Tibial nerve (tissue), 4 donors: ENCODE data around the gene SHPK. TPM values are rescaled to one million over a fixed set of nuclear protein-coding genes. Genes with fewer than 3 reads are reported as not detected.

ENCODE experiments used
- DNase-seq, 2 donors: peaks; one replicate each; pipeline ENCODE4 v3.0.0-alpha.2; 2019; ENCODE audit warnings: low spot score in 2 of 2
- H3K27ac ChIP-seq, 4 donors: fragments of 200-600 bp; sonication (generic) in 3 of 4; one replicate each; pipeline ENCODE4 v1.5.1; 2017 to 2019; ENCODE audit warnings: mild to moderate bottlenecking in 1 of 4
- H3K27me3 ChIP-seq, 2 donors: fragments of 200-600 bp; sonication (generic) in 1 of 2; one replicate each; pipeline versions ENCODE4 v1.5.1 to v1.6.0; 2017 to 2019
- H3K36me3 ChIP-seq, 3 donors: fragments of 200-600 bp; sonication (generic); one replicate each; pipeline ENCODE4 v1.5.1; 2018 to 2019
- H3K4me1 ChIP-seq, 4 donors: fragments of 200-600 bp; sonication (generic) in 3 of 4; one replicate each; pipeline ENCODE4 v1.5.1; 2017 to 2019
- H3K4me3 ChIP-seq, 4 donors: fragments of 200-600 bp; sonication (generic) in 3 of 4; one replicate each; pipeline ENCODE4 v1.5.1; 2017 to 2019; ENCODE audit warnings: mild to moderate bottlenecking in 1 of 4, moderate library complexity in 1 of 4
- H3K9me3 ChIP-seq, 4 donors: fragments of 200-600 bp; sonication (generic) in 3 of 4; one replicate each; pipeline ENCODE4 v1.5.1; 2017 to 2019
- CTCF ChIP-seq, 5 experiments: fragments of 200-600 bp in 3 of 5; fragments of 450-650 bp in 2 of 5; sonication (generic) in 3 of 5; IDR thresholded peaks; one replicate each; pipeline ENCODE4 v1.5.1; 2016 to 2019; ENCODE audit warnings: antibody characterized with exemption in 5 of 5, mild to moderate bottlenecking in 3 of 5, moderate library complexity in 2 of 5
- EP300 ChIP-seq, 2 donors: sonication (generic); formaldehyde crosslinking; IDR thresholded peaks; one replicate each; pipeline ENCODE4 v1.6.1; 2017; ENCODE audit warnings: antibody characterized with exemption in 2 of 2, mild to moderate bottlenecking in 1 of 2
- POLR2A ChIP-seq, 2 donors: fragments of 450-650 bp; IDR thresholded peaks; one replicate each; pipeline ENCODE4 v1.6.1; 2017; ENCODE audit warnings: antibody characterized with exemption in 2 of 2, mild to moderate bottlenecking in 2 of 2, moderate library complexity in 2 of 2
- WGBS, 2 donors: methylation state at CpG; one replicate each; pipeline ENCODE4 v1.1.5; 2018; 5-methylcytosine and 5-hydroxymethylcytosine counted together
- total RNA-seq, 4 donors: library from RNA; depleted of rRNA; stranded (reverse); fragments of >200 nt; gene quantifications; one replicate each; pipeline ENCODE4 v1.1.0, GENCODE V29; 2016

Gene SHPK
- total RNA-seq, 4 donors from 2014 or later = 17.5 to 29.6 (median 22.5) TPM

DNA sequence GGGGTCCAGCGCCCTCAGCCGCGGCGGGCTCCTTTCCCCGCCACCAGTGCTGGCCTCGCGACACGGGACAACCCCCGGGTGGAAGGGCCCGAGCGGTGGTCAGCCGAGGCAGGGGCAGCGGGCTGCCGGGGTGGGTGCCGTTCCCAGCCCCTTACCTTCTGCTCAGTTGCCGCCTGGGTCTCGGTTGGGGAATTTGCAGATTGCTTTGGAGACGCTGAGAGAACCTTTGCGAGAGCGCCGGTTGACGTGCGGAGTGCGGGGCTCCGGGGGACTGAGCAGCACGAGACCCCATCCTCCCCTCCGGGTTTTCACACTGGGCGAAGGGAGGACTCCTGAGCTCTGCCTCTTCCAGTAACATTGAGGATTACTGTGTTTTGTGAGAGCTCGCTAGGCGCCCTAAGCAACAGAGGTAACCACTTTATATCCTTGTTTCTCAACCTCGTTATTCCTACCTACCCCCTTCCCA is 891 bp upstream of the SHPK start:
- Histone ChIP-seq H3K4me1 (peaks cover 0 to 61% (median 17%) of the 10 kb centered on the region in 4 donors), H3K9me3 (no peaks in the 10 kb centered on the region), H3K36me3 (peaks cover 0 to 28% (median 0%) of the 10 kb centered on the region in 3 donors), H3K4me3 (peak overlapping the region; percentile 94 to 97 (median 96)), H3K27ac (peak overlapping the region; percentile 92 to 99 (median 96)), H3K27me3 (no peaks in the 10 kb centered on the region)
- 1% methylated on average over 20 to 23 of the region's 31 CpGs for WGBS, 2 donors
- TF ChIP-seq POLR2A (IDR thresholded peaks at IDR 0.05) (no peak), CTCF (IDR thresholded peaks at IDR 0.05) (no peak), EP300 (IDR thresholded peaks at IDR 0.05) (no peak)
- DNase-seq = no peak

GRCh38 chr17:3635474-3636153 is 436 bp downstream of the SHPK start:
- 20 to 39% methylated on average over 21 to 38 of the region's 38 CpGs for WGBS, 2 donors
- DNase-seq = no peak

DNA sequence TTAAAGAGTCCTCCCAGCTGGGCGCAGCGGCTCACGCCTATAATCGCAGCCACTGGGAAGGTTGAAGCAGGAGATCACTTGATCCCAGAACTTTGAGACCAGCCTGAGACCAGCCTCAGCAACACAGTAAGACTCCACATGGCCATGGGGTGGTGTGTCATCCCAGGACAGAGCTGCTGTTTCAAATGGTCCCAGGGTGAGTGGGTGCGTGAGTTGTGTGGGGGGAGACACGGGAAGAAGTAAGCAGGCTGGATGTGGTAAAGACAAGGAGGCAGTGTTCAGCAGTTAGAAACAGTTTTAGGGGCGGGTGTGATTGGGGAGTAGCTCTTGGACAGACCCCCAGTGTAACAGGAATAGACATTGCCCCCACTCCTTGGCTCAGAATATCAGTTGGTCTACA is 3.8 kb downstream of the SHPK start:
- H3K4me3 ChIP-seq = no peak overlapping the region
- peaks cover 0 to 47% (median 12%) of the 10 kb centered on the region in 4 donors for H3K4me1 ChIP-seq
- DNase-seq = no peak
- no peaks in the 10 kb centered on the region for H3K27me3 ChIP-seq
- peaks cover 4 to 51% (median 6%) of the 10 kb centered on the region in 3 donors for H3K36me3 ChIP-seq
- TF ChIP-seq EP300 (IDR thresholded peaks at IDR 0.05) (peak in 1 of 2 donors; percentile 27), CTCF (IDR thresholded peaks at IDR 0.05) (no peak)
- H3K9me3 ChIP-seq = no peaks in the 10 kb centered on the region
- WGBS, 2 donors = 78 to 87% methylated on average over 7 of the region's 7 CpGs
- peak overlapping the region in 2 of 4 donors; percentile 59 to 67 for H3K27ac ChIP-seq

More at GRCh38 chr17:3635474-3636153, 436 bp downstream of the SHPK start:
- TF ChIP-seq EP300 (IDR thresholded peaks at IDR 0.05) = no peak
- TF ChIP-seq POLR2A (IDR thresholded peaks at IDR 0.05) = no peak
- TF ChIP-seq CTCF (IDR thresholded peaks at IDR 0.05) = no peak
- peak overlapping the region; percentile 78 to 99 (median 94) for H3K27ac ChIP-seq
- no peaks in the 10 kb centered on the region for H3K27me3 ChIP-seq
- H3K4me3 ChIP-seq = peak overlapping the region; percentile 94 to 97 (median 96)
- H3K4me1 ChIP-seq = peaks cover 0 to 60% (median 17%) of the 10 kb centered on the region in 4 donors
- H3K9me3 ChIP-seq = no peaks in the 10 kb centered on the region
- peaks cover 0 to 35% (median 0%) of the 10 kb centered on the region in 3 donors for H3K36me3 ChIP-seq

GRCh38 chr17:3630781-3631180 is 5.3 kb downstream of the SHPK start:
- DNase-seq = no peak

More at GRCh38 chr17:3630781-3631180, 5.3 kb downstream of the SHPK start:
- Histone ChIP-seq H3K9me3 (no peaks in the 10 kb centered on the region), H3K27ac (peak overlapping the region in 1 of 4 donors; percentile 12), H3K27me3 (no peaks in the 10 kb centered on the region), H3K4me3 (no peak overlapping the region), H3K36me3 (peaks cover 4 to 66% (median 6%) of the 10 kb centered on the region in 3 donors), H3K4me1 (peaks cover 0 to 41% (median 8%) of the 10 kb centered on the region in 4 donors)
- TF ChIP-seq EP300 (IDR thresholded peaks at IDR 0.05) (no peak), CTCF (IDR thresholded peaks at IDR 0.05) (no peak), POLR2A (IDR thresholded peaks at IDR 0.05) (no peak)
- WGBS, 2 donors = 77 to 80% methylated on average over 10 of the region's 10 CpGs
